Endothelial cell of umbilical vein (primary cell): ENCODE results near the gene SLC30A3. TPM values are rescaled to one million over a fixed set of nuclear protein-coding genes. Genes with fewer than 3 reads are reported as not detected.

Experiments used
- BruUV-seq: library from RNA; stranded (reverse); fragments of 400-500 nt; replicated peaks from 2 replicates; lab custom pipeline; 2021; lab: Mats Ljungman, UMichigan
- CTCF ChIA-PET: fragments of 300-600, 350-600 bp; sonication (Branson Sonifier 250); formaldehyde crosslinking; loops from one replicate; lab custom pipeline; 2021; ENCODE audit warnings: antibody characterized with exemption, inconsistent platforms; lab: Charles Lee
- POLR2A ChIA-PET: fragments of 300-600, 350-600 bp; sonication (Branson Sonifier 250); formaldehyde crosslinking; loops from one replicate; lab custom pipeline; 2021; ENCODE audit warnings: antibody characterized with exemption, inconsistent platforms; lab: Charles Lee
- DNase-seq: peaks from one replicate; pipeline ENCODE4 v3.0.0-alpha.2; 2011; ENCODE audit warnings: low read depth, low spot score
- FAIRE-seq: peaks from 2 replicates; lab custom pipeline; 2011; peaks lifted over from hg19 to GRCh38; lab: Jason Lieb, UNC
- H2AFZ ChIP-seq: 2 replicates; pipeline ENCODE4 v1.6.0; 2012; ENCODE audit warnings: low read depth, low read length, control low read depth, inconsistent platforms
- H3K27ac ChIP-seq: 2 replicates; pipeline ENCODE4 v1.5.1; 2011; ENCODE audit warnings: low read depth, mild to moderate bottlenecking, control low read depth, low read length, moderate library complexity; ENCODE audit not compliant: insufficient read depth
- H3K27me3 ChIP-seq, 2 experiments: 2 replicates each; pipeline versions ENCODE4 v1.6.0 to v1.6.1; 2011; ENCODE audit warnings: low read length in 2 of 2, mixed read lengths in 1 of 2; ENCODE audit not compliant: control insufficient read depth in 2 of 2, insufficient read depth in 2 of 2
- H3K36me3 ChIP-seq, 2 experiments: 2 replicates in 1 of 2; 3 replicates in 1 of 2; pipeline ENCODE4 v1.5.1; 2011; ENCODE audit warnings: low read length in 2 of 2, mild to moderate bottlenecking in 1 of 2, moderate library complexity in 1 of 2; ENCODE audit not compliant: control insufficient read depth in 2 of 2, insufficient read depth in 2 of 2; ENCODE audit errors: extremely low read depth in 1 of 2
- H3K4me1 ChIP-seq: 3 replicates; pipeline ENCODE4 v1.5.1; 2011; ENCODE audit warnings: mild to moderate bottlenecking, low read length; ENCODE audit not compliant: control insufficient read depth, insufficient read depth; ENCODE audit errors: extremely low read depth
- H3K4me2 ChIP-seq: 2 replicates; pipeline ENCODE4 v1.6.1; 2011; ENCODE audit warnings: low read length, control low read depth, mixed read lengths; ENCODE audit not compliant: insufficient read depth
- H3K4me3 ChIP-seq, 3 experiments: fragments of 200-600 bp in 1 of 3; sonication (generic), shearing (Covaris generic) in 1 of 3; replicated peaks in 1 of 3; 2 replicates each; pipeline ENCODE4 v1.5.1; 2011 to 2016; ENCODE audit warnings: control low read depth in 3 of 3, low read length in 3 of 3, mild to moderate bottlenecking in 2 of 3, inconsistent platforms in 1 of 3, low read depth in 1 of 3, moderate library complexity in 1 of 3; ENCODE audit not compliant: insufficient read depth in 1 of 3
- H3K79me2 ChIP-seq: 2 replicates; pipeline ENCODE4 v1.6.0; 2012; ENCODE audit warnings: low read length, inconsistent platforms; ENCODE audit not compliant: control insufficient read depth, insufficient read depth
- H3K9ac ChIP-seq: replicated peaks from 2 replicates; pipeline ENCODE3; 2011; ENCODE audit warnings: low read length, control low read depth; ENCODE audit not compliant: insufficient read depth; ENCODE audit errors: extremely low read depth
- H3K9me1 ChIP-seq: replicated peaks from 3 replicates; pipeline ENCODE4 v1.6.0; 2011; ENCODE audit warnings: mild to moderate bottlenecking, low read length; ENCODE audit not compliant: control insufficient read depth, insufficient read depth; ENCODE audit errors: extremely low read depth
- H3K9me3 ChIP-seq: replicated peaks from 2 replicates; pipeline ENCODE4 v1.5.1; 2012; ENCODE audit warnings: low read length, inconsistent platforms; ENCODE audit not compliant: control insufficient read depth, insufficient read depth
- H4K20me1 ChIP-seq: replicated peaks from 2 replicates; pipeline ENCODE3; 2011; ENCODE audit warnings: mild to moderate bottlenecking, low read length; ENCODE audit not compliant: control insufficient read depth, insufficient read depth; ENCODE audit errors: extremely low read depth
- CTCF ChIP-seq, 2 donors: IDR thresholded peaks; 1 replicate in 1 of 2; 2 replicates in 1 of 2; pipeline ENCODE4 v1.5.1; 2011; ENCODE audit warnings: low read length in 2 of 2, mild to moderate bottlenecking in 2 of 2, moderate library complexity in 2 of 2, control low read depth in 1 of 2, inconsistent platforms in 1 of 2, low read depth in 1 of 2; ENCODE audit not compliant: insufficient read depth in 1 of 2; ENCODE audit errors: extremely low read depth in 1 of 2
- EZH2 ChIP-seq: IDR thresholded peaks from 2 replicates; pipeline ENCODE4 v1.6.1; 2012; ENCODE audit warnings: borderline replicate concordance, low read depth, mild to moderate bottlenecking, moderate library complexity, low read length, inconsistent platforms; ENCODE audit not compliant: severe bottlenecking
- FOS ChIP-seq: IDR thresholded peaks from 2 replicates; pipeline ENCODE4 v1.6.1; 2011; ENCODE audit warnings: mild to moderate bottlenecking, low read length, moderate library complexity, borderline replicate concordance; ENCODE audit not compliant: insufficient read depth
- GATA2 ChIP-seq: IDR thresholded peaks from 2 replicates; pipeline ENCODE4 v1.7.0; 2011; ENCODE audit warnings: low read depth, mild to moderate bottlenecking, moderate library complexity, mixed read lengths, low read length; ENCODE audit not compliant: insufficient read length, insufficient read depth
- JUN ChIP-seq: IDR thresholded peaks from 2 replicates; pipeline ENCODE4 v1.6.1; 2011; ENCODE audit warnings: borderline replicate concordance, low read depth; ENCODE audit not compliant: insufficient read length, insufficient read depth
- MAX ChIP-seq: IDR thresholded peaks from 2 replicates; pipeline ENCODE4 v1.6.1; 2011; ENCODE audit not compliant: insufficient read depth, insufficient read length
- MYC ChIP-seq: IDR thresholded peaks from one replicate; pipeline ENCODE4 v1.6.1; 2011; ENCODE audit warnings: mild to moderate bottlenecking, low read depth, low read length
- POLR2A ChIP-seq: IDR thresholded peaks from 2 replicates; pipeline ENCODE4 v1.6.1; 2012; ENCODE audit warnings: low read depth, mild to moderate bottlenecking, control low read depth, low read length
- POLR2AphosphoS5 ChIP-seq: IDR thresholded peaks from 2 replicates; pipeline ENCODE4 v1.6.1; 2012; ENCODE audit warnings: low read depth, mild to moderate bottlenecking, control low read depth, low read length, moderate library complexity; ENCODE audit not compliant: insufficient read depth
- dilution Hi-C: fragments of 300-500 bp; cut with MboI; formaldehyde crosslinking; loops from one replicate; pipeline ENCODE4 v1.15.0; 2019; ENCODE audit warnings: low sequenced_read_pairs; ENCODE audit not compliant: extremely low pct_ligation_motif_present
- intact Hi-C: fragments of 100-400 bp; cut with micrococcal nuclease; formaldehyde crosslinking; loops from one replicate; pipeline ENCODE4 v1.10.0; 2022
- polyA plus RNA-seq, 4 experiments: library from polyadenylated mRNA; depleted of rRNA in 3 of 4; stranded (reverse) in 3 of 4; unstranded in 1 of 4; fragments of >200 nt; gene quantifications; 2 replicates each; pipeline versions ENCODE4 v1.2.1 to v1.2.3, GENCODE V29; 2011 to 2012; ENCODE audit warnings: missing spikeins in 1 of 4
- total RNA-seq: library from RNA; stranded (reverse); gene quantifications from 2 replicates; pipeline ENCODE4 v1.2.3, GENCODE V29; 2021

The SLC30A3 gene
- total and polyA plus RNA-seq, 2 donors (not counting 3 experiments of a cell fraction or from before 2014, with no cell fraction given), result 16.7 to 63.9 TPM

GRCh38 chr2:27251766-27252165, 11.1 kb downstream of the SLC30A3 start:
- DNase-seq (no peak), FAIRE-seq (no peak)
- Histone ChIP-seq H3K36me3 (peaks cover 0 to 8% of the 10 kb centered on the region in 2 experiments), H3K4me1 (peaks cover 26% of the 10 kb centered on the region), H3K9me3 (no peaks in the 10 kb centered on the region), H3K27me3 (no peaks in the 10 kb centered on the region), H3K9ac (no peak overlapping the region), H3K4me3 (no peak overlapping the region), H3K9me1 (no peaks in the 10 kb centered on the region), H3K79me2 (no peaks in the 10 kb centered on the region), H3K4me2 (no peak overlapping the region), H3K27ac (no peak overlapping the region), H4K20me1 (no peaks in the 10 kb centered on the region), H2AFZ (no peak overlapping the region)
- BruUV-seq, result no TSS peak
- intact Hi-C loops (no loop called here), dilution Hi-C loops (no loop called here)
- CTCF ChIA-PET, result interaction anchor here (1.0 to 6.8 kb wide), 3 partner anchors 29 to 117 kb away, joined by 3 to 81 read pairs (median 23); partner anchors contain the start of gene TRIM54
- POLR2A ChIA-PET, result no interaction called here
- TF ChIP-seq MYC (no peak), JUN (no peak), FOS (no peak), EZH2 (no peak), CTCF (IDR thresholded peaks at IDR 0.05; ENCODE audit: extremely low read depth in 1 of 2, insufficient read depth in 1 of 2, low read depth in 1 of 2, low read length in 2 of 2) (no peak), POLR2AphosphoS5 (no peak), POLR2A (no peak), GATA2 (no peak), MAX (no peak)
